OCI-LY7 (cell line): ENCODE measurements around the gene THSD8. TPM values are rescaled to one million over a fixed set of nuclear protein-coding genes. Genes with fewer than 3 reads are reported as not detected.

ENCODE experiments used
- BruUV-seq: library from RNA; stranded (reverse); fragments of 400-500 nt; replicated peaks from 2 replicates; lab custom pipeline; 2021; lab: Mats Ljungman, UMichigan
- CTCF ChIA-PET: fragments of 300-600 bp; sonication (Branson Sonifier 250); formaldehyde crosslinking; loops from one replicate; lab custom pipeline; 2022; ENCODE audit warnings: antibody characterized with exemption; ENCODE audit not compliant: unreplicated experiment; lab: Charles Lee
- POLR2A ChIA-PET: fragments of 300-600 bp; sonication (Branson Sonifier 250); formaldehyde crosslinking; loops from one replicate; lab custom pipeline; 2022; ENCODE audit warnings: antibody characterized with exemption; lab: Charles Lee
- DNase-seq: peaks from one replicate; pipeline ENCODE4 v3.0.0-alpha.2; 2015; ENCODE audit warnings: low spot score
- H2AFZ ChIP-seq: fragments of 200-600 bp; sonication (generic), shearing (Covaris generic); 2 replicates; pipeline ENCODE4 v1.6.1; 2014; ENCODE audit warnings: mild to moderate bottlenecking, antibody characterized with exemption, low read length, moderate library complexity
- H3K27ac ChIP-seq: fragments of 200-600 bp; sonication (generic); 2 replicates; pipeline ENCODE4 v1.5.1; 2014; ENCODE audit warnings: mixed run types, low read depth, mild to moderate bottlenecking, moderate library complexity, low read length, inconsistent platforms; ENCODE audit not compliant: poor library complexity, severe bottlenecking
- H3K36me3 ChIP-seq: fragments of 200-600 bp; sonication (generic); 2 replicates; pipeline ENCODE4 v1.6.1; 2014; ENCODE audit warnings: mild to moderate bottlenecking, antibody characterized with exemption, low read length, moderate library complexity, mixed read lengths; ENCODE audit not compliant: insufficient read depth
- H3K4me1 ChIP-seq: fragments of 200-600 bp; sonication (generic); 2 replicates; pipeline ENCODE4 v1.5.1; 2014; ENCODE audit warnings: mild to moderate bottlenecking, low read length; ENCODE audit not compliant: insufficient read depth, poor library complexity, severe bottlenecking
- H3K4me2 ChIP-seq: fragments of 200-600 bp; sonication (generic); 2 replicates; pipeline ENCODE4 v1.6.1; 2014; ENCODE audit warnings: mild to moderate bottlenecking, low read length
- H3K4me3 ChIP-seq: fragments of 200-600 bp; sonication (generic); 2 replicates; pipeline ENCODE4 v1.5.1; 2014; ENCODE audit warnings: mild to moderate bottlenecking, low read depth, low read length; ENCODE audit not compliant: poor library complexity, severe bottlenecking
- H3K79me2 ChIP-seq: fragments of 200-600 bp; sonication (generic); 2 replicates; pipeline ENCODE4 v1.6.1; 2016; ENCODE audit warnings: low read depth, mild to moderate bottlenecking, low read length, moderate library complexity, mixed read lengths; ENCODE audit not compliant: insufficient read depth
- H3K9me2 ChIP-seq: fragments of 200-600 bp; sonication (generic); 2 replicates; pipeline ENCODE4 v1.6.1; 2016; ENCODE audit warnings: mild to moderate bottlenecking, low read length, mixed read lengths; ENCODE audit not compliant: insufficient read depth
- H3K9me3 ChIP-seq: fragments of 200-600 bp; sonication (generic); 2 replicates; pipeline ENCODE4 v1.6.1; 2014; ENCODE audit warnings: mild to moderate bottlenecking, mixed run types, low read length, mixed read lengths
- H4K20me1 ChIP-seq: fragments of 200-600 bp; sonication (generic); 2 replicates; pipeline ENCODE4 v1.6.1; 2014; ENCODE audit warnings: mild to moderate bottlenecking, antibody characterized with exemption, low read length, moderate library complexity, mixed read lengths; ENCODE audit not compliant: insufficient read depth
- CTCF ChIP-seq: fragments of 200-600 bp; sonication (generic); conservative IDR thresholded peaks from 2 replicates; pipeline ENCODE4 v1.5.1; 2014; ENCODE audit warnings: mild to moderate bottlenecking, antibody characterized with exemption, low read length, moderate library complexity, mixed read lengths
- EZH2phosphoT487 ChIP-seq: fragments of 200-600 bp; sonication (generic); IDR thresholded peaks from 2 replicates; pipeline ENCODE4 v1.6.1; 2018; ENCODE audit warnings: low read depth, borderline replicate concordance, mild to moderate bottlenecking, mixed run types, antibody characterized with exemption, low read length, moderate library complexity, mixed read lengths
- intact Hi-C: fragments of 100-400 bp; cut with micrococcal nuclease; formaldehyde crosslinking; loops from one replicate; pipeline ENCODE4 v1.10.0; 2022; ENCODE audit not compliant: unreplicated experiment
- microRNA-seq: library from miRNA; unstranded; fragments of <30 nt; microRNA quantifications from one replicate; pipeline ENCODE4 v1.2.0, GENCODE V29; 2022; ENCODE audit warnings: borderline replicate concordance
- small RNA-seq: library from RNA; depleted of rRNA; stranded (forward); fragments of <200 nt; gene quantifications from one replicate; pipeline ENCODE3, GENCODE V24; 2014
- total RNA-seq, 2 experiments: library from RNA; depleted of rRNA in 1 of 2; stranded (reverse); fragments of >200 nt in 1 of 2; shearing (Covaris generic) in 1 of 2; gene quantifications; 2 replicates each; pipeline ENCODE4 v1.2.3, GENCODE V29; 2014 to 2022

Gene THSD8
- total RNA-seq, 2 experiments from 2014 or later: 42.7 TPM; not detected in 1

GRCh38 chr19:12847159-12848139 lies 45.6 kb downstream of the THSD8 start:
- Histone ChIP-seq H3K9me2 (no peaks in the 10 kb centered on the region), H4K20me1 (no peaks in the 10 kb centered on the region), H3K79me2 (no peaks in the 10 kb centered on the region), H3K4me3 (no peak overlapping the region), H3K36me3 (peaks cover 12% of the 10 kb centered on the region), H2AFZ (no peak overlapping the region), H3K4me1 (no peaks in the 10 kb centered on the region), H3K4me2 (peak overlapping the region; percentile 39; the same call in 1 of the 2 replicates), H3K9me3 (no peaks in the 10 kb centered on the region), H3K27ac (no peak overlapping the region)
- BruUV-seq: no TSS peak
- ChIA-PET CTCF (interaction anchor here (0.5 to 0.8 kb wide), 2 partner anchors 19 to 77 kb away, joined by 3 to 4 read pairs; no protein-coding TSS in a partner anchor), POLR2A (interaction anchor here (0.6 kb wide), 1 partner anchor 445 kb away, joined by 6 read pairs; no protein-coding TSS in a partner anchor)
- intact Hi-C loops: loop anchor here (2.0 kb wide), 1 partner anchor 81 kb away; no protein-coding TSS in a partner anchor
- TF ChIP-seq EZH2phosphoT487: no peak
- peak; percentile 96 for TF ChIP-seq CTCF
- DNase-seq: peak; percentile 68

Small RNAs within 50 kb of the gene (microRNA-seq; reads per million reads assigned to microRNA genes)
- gene MIR5684: not detected
- not detected for gene MIR6794

Small RNAs within 50 kb of the gene (small RNA-seq; reads per million reads assigned to genes)
- not detected for gene MIR5684
- gene MIR6794: not detected

Other genes starting within 250 kb of the THSD8 start
- gene ZNF490, start 191.3 kb upstream of the THSD8 start, total RNA-seq (2014; rRNA removed; shearing (Covaris generic)): 6.3 and 8.6 TPM in 2 replicates
- gene ZNF490, start 191.3 kb upstream of the THSD8 start, total RNA-seq (2022): 8.1 and 11.2 TPM in 2 replicates
- 5.3 and 7.8 TPM in 2 replicates for gene ZNF791, start 191.1 kb upstream of the THSD8 start, total RNA-seq (2014; rRNA removed; shearing (Covaris generic))
- 17.1 and 18.2 TPM in 2 replicates for gene ZNF791, start 191.1 kb upstream of the THSD8 start, total RNA-seq (2022)
- 18.3 and 29.1 TPM in 2 replicates for gene MAN2B1, start 135.3 kb upstream of the THSD8 start, total RNA-seq (2014; rRNA removed; shearing (Covaris generic))
- gene MAN2B1, start 135.3 kb upstream of the THSD8 start, total RNA-seq (2022): 88.2 and 88.7 TPM in 2 replicates
- 17.0 and 21.1 TPM in 2 replicates for gene WDR83, start 135.3 kb upstream of the THSD8 start, total RNA-seq (2014; rRNA removed; shearing (Covaris generic))
- gene WDR83, start 135.3 kb upstream of the THSD8 start, total RNA-seq (2022): 14.0 and 15.9 TPM in 2 replicates
- gene DHPS, start 120.2 kb upstream of the THSD8 start, total RNA-seq (2014; rRNA removed; shearing (Covaris generic)): 91.2 and 102 TPM in 2 replicates
- gene DHPS, start 120.2 kb upstream of the THSD8 start, total RNA-seq (2022): 101 and 122 TPM in 2 replicates
- gene GNG14, start 114.1 kb upstream of the THSD8 start, total RNA-seq (2014; rRNA removed; shearing (Covaris generic)): not detected in 2 replicates
- 0.93 TPM in 1 of 2 replicates, not detected in the other for gene GNG14, start 114.1 kb upstream of the THSD8 start, total RNA-seq (2022)
- gene FBXW9, start 105.4 kb upstream of the THSD8 start, total RNA-seq (2014; rRNA removed; shearing (Covaris generic)): 10.6 and 11.5 TPM in 2 replicates
- 10.8 and 11.0 TPM in 2 replicates for gene FBXW9, start 105.4 kb upstream of the THSD8 start, total RNA-seq (2022)
- 42.6 and 47.3 TPM in 2 replicates for gene TNPO2, start 78.1 kb upstream of the THSD8 start, total RNA-seq (2014; rRNA removed; shearing (Covaris generic))
- gene TNPO2, start 78.1 kb upstream of the THSD8 start, total RNA-seq (2022): 112 and 120 TPM in 2 replicates
- gene TRIR, start 67.4 kb upstream of the THSD8 start, total RNA-seq (2014; rRNA removed; shearing (Covaris generic)): 322 and 336 TPM in 2 replicates
- gene TRIR, start 67.4 kb upstream of the THSD8 start, total RNA-seq (2022): 211 and 219 TPM in 2 replicates
- 40.5 and 48.8 TPM in 2 replicates for gene GET3, start 64.6 kb upstream of the THSD8 start, total RNA-seq (2014; rRNA removed; shearing (Covaris generic))
- gene GET3, start 64.6 kb upstream of the THSD8 start, total RNA-seq (2022): 29.1 and 34.3 TPM in 2 replicates
- gene BEST2, start 50.3 kb upstream of the THSD8 start, total RNA-seq (2014; rRNA removed; shearing (Covaris generic)): 0.10 TPM in 1 of 2 replicates, not detected in the other
- not detected in 2 replicates for gene BEST2, start 50.3 kb upstream of the THSD8 start, total RNA-seq (2022)
- 7.4 and 9.1 TPM in 2 replicates for gene HOOK2, start 26.5 kb upstream of the THSD8 start, total RNA-seq (2014; rRNA removed; shearing (Covaris generic))
- gene HOOK2, start 26.5 kb upstream of the THSD8 start, total RNA-seq (2022): 28.8 and 29.4 TPM in 2 replicates
- gene JUNB, start 10.6 kb upstream of the THSD8 start, total RNA-seq (2014; rRNA removed; shearing (Covaris generic)): 43.7 and 45.5 TPM in 2 replicates
- gene JUNB, start 10.6 kb upstream of the THSD8 start, total RNA-seq (2022): 31.8 TPM in 2 replicates
- 344 and 399 TPM in 2 replicates for gene PRDX2, start 269 bp upstream of the THSD8 start, total RNA-seq (2014; rRNA removed; shearing (Covaris generic))
- gene PRDX2, start 269 bp upstream of the THSD8 start, total RNA-seq (2022): 345 and 357 TPM in 2 replicates
- 115 and 130 TPM in 2 replicates for gene RNASEH2A, start 4.5 kb downstream of the THSD8 start, total RNA-seq (2014; rRNA removed; shearing (Covaris generic))
- 86.0 and 90.5 TPM in 2 replicates for gene RNASEH2A, start 4.5 kb downstream of the THSD8 start, total RNA-seq (2022)
- not detected in 2 replicates for gene RTBDN, start 32.5 kb downstream of the THSD8 start, total RNA-seq (2014; rRNA removed; shearing (Covaris generic))
- 0.94 and 1.2 TPM in 2 replicates for gene RTBDN, start 32.5 kb downstream of the THSD8 start, total RNA-seq (2022)
- gene MAST1, start 36.4 kb downstream of the THSD8 start, total RNA-seq (2014; rRNA removed; shearing (Covaris generic)): 5.5 and 9.1 TPM in 2 replicates
- 21.1 and 23.4 TPM in 2 replicates for gene MAST1, start 36.4 kb downstream of the THSD8 start, total RNA-seq (2022)
- 28.3 and 32.4 TPM in 2 replicates for gene DNASE2, start 79.4 kb downstream of the THSD8 start, total RNA-seq (2014; rRNA removed; shearing (Covaris generic))
- gene DNASE2, start 79.4 kb downstream of the THSD8 start, total RNA-seq (2022): 32.8 and 33.7 TPM in 2 replicates
- 0.16 and 0.28 TPM in 2 replicates for gene KLF1, start 85.1 kb downstream of the THSD8 start, total RNA-seq (2014; rRNA removed; shearing (Covaris generic))
- not detected in 2 replicates for gene KLF1, start 85.1 kb downstream of the THSD8 start, total RNA-seq (2022)
- 31.5 and 40.7 TPM in 2 replicates for gene GCDH, start 89.1 kb downstream of the THSD8 start, total RNA-seq (2014; rRNA removed; shearing (Covaris generic))
- gene GCDH, start 89.1 kb downstream of the THSD8 start, total RNA-seq (2022): 43.8 and 48.7 TPM in 2 replicates
- 6.8 and 8.7 TPM in 2 replicates for gene SYCE2, start 117.2 kb downstream of the THSD8 start, total RNA-seq (2014; rRNA removed; shearing (Covaris generic))
- gene SYCE2, start 117.2 kb downstream of the THSD8 start, total RNA-seq (2022): 13.8 and 14.5 TPM in 2 replicates
- gene FARSA, start 131.6 kb downstream of the THSD8 start, total RNA-seq (2014; rRNA removed; shearing (Covaris generic)): 96.1 and 135 TPM in 2 replicates
- 90.7 and 117 TPM in 2 replicates for gene FARSA, start 131.6 kb downstream of the THSD8 start, total RNA-seq (2022)
- gene CALR, start 136.5 kb downstream of the THSD8 start, total RNA-seq (2014; rRNA removed; shearing (Covaris generic)): 1,039 and 1,069 TPM in 2 replicates
- gene CALR, start 136.5 kb downstream of the THSD8 start, total RNA-seq (2022): 398 and 581 TPM in 2 replicates
- gene RAD23A, start 143.8 kb downstream of the THSD8 start, total RNA-seq (2014; rRNA removed; shearing (Covaris generic)): 237 and 243 TPM in 2 replicates
- gene RAD23A, start 143.8 kb downstream of the THSD8 start, total RNA-seq (2022): 171 and 183 TPM in 2 replicates
- 29.5 and 43.0 TPM in 2 replicates for gene GADD45GIP1, start 155.2 kb downstream of the THSD8 start, total RNA-seq (2014; rRNA removed; shearing (Covaris generic))
- 24.7 and 32.4 TPM in 2 replicates for gene GADD45GIP1, start 155.2 kb downstream of the THSD8 start, total RNA-seq (2022)
- 0.06 and 0.18 TPM in 2 replicates for gene DAND5, start 167.5 kb downstream of the THSD8 start, total RNA-seq (2014; rRNA removed; shearing (Covaris generic))
- gene DAND5, start 167.5 kb downstream of the THSD8 start, total RNA-seq (2022): 0.77 and 0.84 TPM in 2 replicates
- gene NFIX, start 193.4 kb downstream of the THSD8 start, total RNA-seq (2014; rRNA removed; shearing (Covaris generic)): 0.03 and 0.16 TPM in 2 replicates
- 0.68 and 0.72 TPM in 2 replicates for gene NFIX, start 193.4 kb downstream of the THSD8 start, total RNA-seq (2022)